ENCODE measurements around the gene BDKRB1. TPM values are rescaled to one million over a fixed set of nuclear protein-coding genes. Genes with fewer than 3 reads are reported as not detected.

The BDKRB1 gene
- total and polyA plus RNA-seq, 9 of the 15 experiments (the other 6 are each of a cell fraction or from before 2014, with no cell fraction given) = 0.06 to 0.23 (median 0.09) TPM; not detected in 1

DNA sequence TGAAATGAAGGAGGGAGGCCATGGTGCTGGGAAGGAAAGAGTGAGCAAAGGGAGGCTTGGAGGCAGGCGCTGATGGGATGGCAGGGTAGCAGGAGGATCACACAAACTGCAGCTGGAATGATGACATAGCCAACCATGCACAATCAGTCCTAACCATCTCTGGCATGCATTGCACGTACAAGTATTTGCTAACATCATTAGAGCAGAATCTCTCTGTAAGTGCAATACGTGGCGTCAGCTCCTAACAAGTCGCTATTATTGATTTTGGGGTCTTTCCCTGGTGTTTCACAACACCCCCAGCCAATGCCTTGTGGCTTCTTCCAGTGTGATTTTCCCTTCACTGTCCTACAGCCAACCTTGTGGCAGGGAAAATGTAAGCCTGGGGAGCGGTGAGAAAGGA lies 18.5 kb downstream of the BDKRB1 start:
- BruUV-seq (replicated peaks) = no TSS peak
- H3K27ac ChIP-seq (ENCODE audit: extremely low read depth, low read depth, low read length) = no peak overlapping the region
- TF ChIP-seq ZNF347 (CRISPR knock-in tag; IDR thresholded peaks at IDR 0.05; ENCODE audit: low read depth) = no peak
- TF ChIP-seq, protein P1, sequence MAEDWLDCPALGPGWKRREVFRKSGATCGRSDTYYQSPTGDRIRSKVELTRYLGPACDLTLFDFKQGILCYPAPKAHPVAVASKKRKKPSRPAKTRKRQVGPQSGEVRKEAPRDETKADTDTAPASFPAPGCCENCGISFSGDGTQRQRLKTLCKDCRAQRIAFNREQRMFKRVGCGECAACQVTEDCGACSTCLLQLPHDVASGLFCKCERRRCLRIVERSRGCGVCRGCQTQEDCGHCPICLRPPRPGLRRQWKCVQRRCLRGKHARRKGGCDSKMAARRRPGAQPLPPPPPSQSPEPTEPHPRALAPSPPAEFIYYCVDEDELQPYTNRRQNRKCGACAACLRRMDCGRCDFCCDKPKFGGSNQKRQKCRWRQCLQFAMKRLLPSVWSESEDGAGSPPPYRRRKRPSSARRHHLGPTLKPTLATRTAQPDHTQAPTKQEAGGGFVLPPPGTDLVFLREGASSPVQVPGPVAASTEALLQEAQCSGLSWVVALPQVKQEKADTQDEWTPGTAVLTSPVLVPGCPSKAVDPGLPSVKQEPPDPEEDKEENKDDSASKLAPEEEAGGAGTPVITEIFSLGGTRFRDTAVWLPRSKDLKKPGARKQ (CRISPR knock-in tag; IDR thresholded peaks at IDR 0.05) = no peak
- TF ChIP-seq SMARCA4 (IDR thresholded peaks at IDR 0.05) = no peak
- no peak for ATAC-seq
- FAIRE-seq = no peak
- no peaks in the 10 kb centered on the region for H3K36me3 ChIP-seq (ENCODE audit: control insufficient read depth, insufficient read depth, low read length)
- H3K79me2 ChIP-seq (ENCODE audit: control insufficient read depth, insufficient read depth, low read length) = no peaks in the 10 kb centered on the region
- no peak for DNase-seq (ENCODE audit: extremely low read depth in 1 of 4, low spot score in 3 of 4)
- no peak overlapping the region for H3K9ac ChIP-seq (ENCODE audit: insufficient read depth in 1 of 2, low read depth in 2 of 2, low read length in 2 of 2)
- in situ Hi-C loops (cut with MboI) = loop anchor here (25.0 kb wide), 1 partner anchor 712 kb away; no protein-coding TSS in a partner anchor
- no peak overlapping the region for H3K4me3 ChIP-seq
- no peaks in the 10 kb centered on the region for H3K4me1 ChIP-seq (replicated peaks in 1 of 2; ENCODE audit: control insufficient read depth in 2 of 2, insufficient read depth in 2 of 2, low read length in 2 of 2)
- POLR2A ChIA-PET = no interaction called here
- no peak overlapping the region for H3K4me2 ChIP-seq (ENCODE audit: insufficient read depth, low read length)
- intact Hi-C loops (cut with micrococcal nuclease) = loop anchor here (10.0 kb wide), 2 partner anchors 270 to 710 kb away; no protein-coding TSS in a partner anchor
- CTCF ChIA-PET (ENCODE audit: low intra/inter-chr PET ratio) = no interaction called here
- no peaks in the 10 kb centered on the region for H3K27me3 ChIP-seq (ENCODE audit: control insufficient read depth in 2 of 2, insufficient read depth in 2 of 2, low read length in 2 of 2)
- H3K9me1 ChIP-seq (ENCODE audit: control insufficient read depth, insufficient read depth, low read length) = no peaks in the 10 kb centered on the region
- no peak overlapping the region for H2AFZ ChIP-seq (ENCODE audit: low read depth, low read length)
- H4K20me1 ChIP-seq (replicated peaks; ENCODE audit: control insufficient read depth, insufficient read depth, low read length) = no peaks in the 10 kb centered on the region
- 1% methylated on average over 6 of the region's 6 CpGs for WGBS (ENCODE audit: insufficient coverage, low coverage, missing lambda C conversion rate)
- H3K9me3 ChIP-seq (replicated peaks; ENCODE audit: control insufficient read depth, insufficient read depth, low read depth, low read length) = no peaks in the 10 kb centered on the region; the same call in none of the 2 replicates
